Suppressor macrophage treated with lipopolysaccharide for 1 hour (primary cell): ENCODE results near the gene ITGB3BP.
A peak's percentile ranks its signal among the peaks of the same experiment; 100 is the strongest.
"Not testable (repeated sequence)": the region's sequence is repeated elsewhere in the genome, so short reads cannot be mapped to it uniquely, and the experiment has no call there.

Source experiments
- DNase-seq, 3 donors: peaks; one replicate each; pipeline ENCODE4 v3.0.0-alpha.2; 2020 to 2022

Gene ITGB3BP

GRCh38 chr1:63501256-63501655, 21.8 kb downstream of the ITGB3BP start:
- DNase-seq: no peak

GRCh38 chr1:63498106-63498505, 24.9 kb downstream of the ITGB3BP start:
- no peak for DNase-seq

GRCh38 chr1:63497577-63497976, 25.4 kb downstream of the ITGB3BP start:
- DNase-seq: no peak

- DNase-seq: no peak
These were observed 35.5 kb downstream of the ITGB3BP start for GRCh38 chr1:63487336-63488065.

- DNase-seq: no peak
These were observed 36.4 kb downstream of the ITGB3BP start for GRCh38 chr1:63486629-63487028.

- DNase-seq: no peak
These were observed 43.0 kb downstream of the ITGB3BP start for GRCh38 chr1:63480057-63480456.

- no peak for DNase-seq
These were observed 47.3 kb downstream of the ITGB3BP start for GRCh38 chr1:63475761-63476160.

GRCh38 chr1:63468683-63469082, 54.3 kb downstream of the ITGB3BP start:
- DNase-seq: not testable (repeated sequence)

GRCh38 chr1:63466759-63467158, 56.3 kb downstream of the ITGB3BP start:
- DNase-seq: no peak

- DNase-seq: no peak
These were observed 56.8 kb downstream of the ITGB3BP start for GRCh38 chr1:63466181-63466580.

- DNase-seq: peak; percentile 43 to 90 (median 87)
These were observed 59.8 kb downstream of the ITGB3BP start for GRCh38 chr1:63463248-63463647.

GRCh38 chr1:63461661-63462230, 61.3 kb downstream of the ITGB3BP start:
- no peak for DNase-seq

GRCh38 chr1:63458750-63459149, 64.3 kb downstream of the ITGB3BP start:
- DNase-seq: peak in 1 of 3 donors; percentile 24

GRCh38 chr1:63454269-63454668, 68.8 kb downstream of the ITGB3BP start:
- DNase-seq: no peak

GRCh38 chr1:63453232-63453631, 69.8 kb downstream of the ITGB3BP start:
- no peak for DNase-seq

- DNase-seq: no peak
These were observed 72.6 kb downstream of the ITGB3BP start for GRCh38 chr1:63450416-63450815.

- DNase-seq: no peak
These were observed 74.2 kb downstream of the ITGB3BP start for GRCh38 chr1:63448731-63449246.

GRCh38 chr1:63442141-63442475, 80.9 kb downstream of the ITGB3BP start:
- DNase-seq: no peak

- no peak for DNase-seq
These were observed 87.9 kb downstream of the ITGB3BP start for GRCh38 chr1:63435161-63435560.

GRCh38 chr1:63429281-63429680, 93.7 kb downstream of the ITGB3BP start:
- DNase-seq: no peak

- peak in 1 of 3 donors; percentile 10 for DNase-seq
These were observed 94.2 kb downstream of the ITGB3BP start for GRCh38 chr1:63428815-63429214.

GRCh38 chr1:63423649-63424048, 99.4 kb downstream of the ITGB3BP start:
- DNase-seq: no peak

- not testable (repeated sequence) for DNase-seq
These were observed 102.3 kb downstream of the ITGB3BP start for GRCh38 chr1:63420746-63421145.

- DNase-seq: no peak
These were observed 104.9 kb downstream of the ITGB3BP start for GRCh38 chr1:63418101-63418500.
